Stimulated activated CD4-positive, alpha-beta T cell treated with anti-CD3 and anti-CD28 coated beads, Interleukin-15, amount 100 ng/mL, for 1 hour (primary cell): ENCODE results near the gene CDH6.

ENCODE experiments used
- DNase-seq, 2 donors: peaks; one replicate each; pipeline ENCODE4 v3.0.0-alpha.2; 2020; ENCODE audit warnings: low read depth in 1 of 2, low spot score in 1 of 2

The CDH6 gene

GRCh38 chr5:31244921-31245320 lies 51.4 kb downstream of the CDH6 start:
- no peak for DNase-seq

- DNase-seq, result no peak
Observed at GRCh38 chr5:31247381-31247780, 53.9 kb downstream of the CDH6 start.

- DNase-seq, result no peak
Observed at GRCh38 chr5:31250201-31250600, 56.7 kb downstream of the CDH6 start.

GRCh38 chr5:31251032-31251431 lies 57.5 kb downstream of the CDH6 start:
- no peak for DNase-seq

GRCh38 chr5:31255041-31255440 lies 61.6 kb downstream of the CDH6 start:
- no peak for DNase-seq

- DNase-seq, result no peak
Observed at GRCh38 chr5:31268256-31268655, 74.8 kb downstream of the CDH6 start.

- no peak for DNase-seq
Observed at GRCh38 chr5:31268686-31269085, 75.2 kb downstream of the CDH6 start.

- DNase-seq, result no peak
Observed at GRCh38 chr5:31269259-31269658, 75.8 kb downstream of the CDH6 start.

- DNase-seq, result no peak
Observed at GRCh38 chr5:31270396-31270795, 76.9 kb downstream of the CDH6 start.

- DNase-seq, result no peak
Observed at GRCh38 chr5:31271567-31271966, 78.1 kb downstream of the CDH6 start.

GRCh38 chr5:31273161-31273560 lies 79.7 kb downstream of the CDH6 start:
- DNase-seq, result no peak

- no peak for DNase-seq
Observed at GRCh38 chr5:31273631-31274378, 80.3 kb downstream of the CDH6 start.

- no peak for DNase-seq
Observed at GRCh38 chr5:31280210-31280609, 86.7 kb downstream of the CDH6 start.

- no peak for DNase-seq
Observed at GRCh38 chr5:31283326-31283725, 89.8 kb downstream of the CDH6 start.

- no peak for DNase-seq
Observed at GRCh38 chr5:31285025-31285424, 91.5 kb downstream of the CDH6 start.

GRCh38 chr5:31287985-31288384 lies 94.5 kb downstream of the CDH6 start:
- DNase-seq, result no peak

- no peak for DNase-seq
Observed at GRCh38 chr5:31289429-31289828, 95.9 kb downstream of the CDH6 start.

GRCh38 chr5:31291323-31291854 lies 97.9 kb downstream of the CDH6 start:
- DNase-seq, result no peak

GRCh38 chr5:31300501-31300900 lies 107.0 kb downstream of the CDH6 start:
- DNase-seq, result no peak

- DNase-seq, result no peak
Observed at GRCh38 chr5:31301833-31302232, 108.3 kb downstream of the CDH6 start.

- DNase-seq, result no peak
Observed at GRCh38 chr5:31303688-31304087, 110.2 kb downstream of the CDH6 start.

- DNase-seq, result no peak
Observed at GRCh38 chr5:31317665-31318064, 124.2 kb downstream of the CDH6 start.

- no peak for DNase-seq
Observed at GRCh38 chr5:31319335-31319734, 125.8 kb downstream of the CDH6 start.
